ENCODE measurements around the gene ACSL5. TPM values are rescaled to one million over a fixed set of nuclear protein-coding genes. Genes with fewer than 3 reads are reported as not detected.

The ACSL5 gene
- total and polyA plus RNA-seq, 2 of the 4 experiments (the other 2 are of a cell fraction), result 0.87 to 1.3 TPM

- CTCF ChIA-PET, result interaction anchor here (0.6 to 1.1 kb wide), 2 partner anchors 15 to 80 kb away, joined by 3 to 4 read pairs; no protein-coding TSS in a partner anchor
Observed at GRCh38 chr10:112456533-112456932, 82.6 kb downstream of the ACSL5 start.

More at GRCh38 chr10:112456533-112456932, 82.6 kb downstream of the ACSL5 start:
- H2BK15ac ChIP-seq (ENCODE audit: low read depth, low read length), result no peak overlapping the region
- H2AK9ac ChIP-seq (replicated peaks; ENCODE audit: low read depth, low read length, poor library complexity), result no peak overlapping the region
- H2AFZ ChIP-seq (replicated peaks; ENCODE audit: low read length, poor library complexity), result no peak overlapping the region
- H3K27ac ChIP-seq (ENCODE audit: insufficient read depth, low read length), result no peak overlapping the region
- H4K5ac ChIP-seq (ENCODE audit: low read depth, low read length), result no peak overlapping the region
- ATAC-seq (ENCODE audit: low read depth), result no peak
- H3K36me3 ChIP-seq (ENCODE audit: control insufficient read depth, insufficient read depth, low read length), result peaks cover 2% of the 10 kb centered on the region
- no peak overlapping the region for H3K4me3 ChIP-seq (ENCODE audit: insufficient read depth, low read depth, low read length)
- no peak overlapping the region for H3K4me2 ChIP-seq (ENCODE audit: low read depth, low read length)
- no peaks in the 10 kb centered on the region for H4K20me1 ChIP-seq (ENCODE audit: insufficient read depth, low read length)
- no peak overlapping the region for H4K91ac ChIP-seq (ENCODE audit: insufficient read depth, low read depth, low read length)
- 0 out of 2 replicates have a peak, but pooled peaks cover 2% of the 10 kb centered on the region for H3K4me1 ChIP-seq (ENCODE audit: control insufficient read depth, insufficient read depth, low read length)
- H2BK20ac ChIP-seq (ENCODE audit: low read depth, low read length), result no peak overlapping the region
- TF ChIP-seq CEBPB (IDR thresholded peaks at IDR 0.05; ENCODE audit: low read depth, low read length) (no peak), RAD21 (IDR thresholded peaks at IDR 0.05; ENCODE audit: low read length) (no peak), NFE2L2 (IDR thresholded peaks at IDR 0.05; ENCODE audit: low read depth, low read length) (no peak), RCOR1 (IDR thresholded peaks at IDR 0.05; ENCODE audit: insufficient replicate concordance, low read length) (no peak), CTCF (conservative IDR thresholded peaks at IDR 0.05; ENCODE audit: low read depth, low read length) (no peak), CHD1 (IDR thresholded peaks at IDR 0.05; ENCODE audit: low read depth, low read length) (no peak), RFX5 (IDR thresholded peaks at IDR 0.05; ENCODE audit: low read depth, low read length) (no peak), FOS (IDR thresholded peaks at IDR 0.05; ENCODE audit: low read depth, low read length) (no peak), MXI1 (IDR thresholded peaks at IDR 0.05; ENCODE audit: borderline replicate concordance, low read depth, low read length) (no peak), SMC3 (IDR thresholded peaks at IDR 0.05; ENCODE audit: low read depth, low read length) (no peak), USF2 (IDR thresholded peaks at IDR 0.05; ENCODE audit: low read depth, low read length) (no peak), BHLHE40 (IDR thresholded peaks at IDR 0.05; ENCODE audit: low read depth, low read length) (no peak), POLR2A (IDR thresholded peaks at IDR 0.05; ENCODE audit: low read depth, low read length) (no peak), MAZ (IDR thresholded peaks at IDR 0.05; ENCODE audit: borderline replicate concordance, low read depth, low read length) (no peak)
- no peak overlapping the region for H4K8ac ChIP-seq (ENCODE audit: low read depth in 2 of 2, low read length in 2 of 2)
- no peak overlapping the region for H3K14ac ChIP-seq (replicated peaks; ENCODE audit: low read depth, low read length)
- no peak overlapping the region for H2BK120ac ChIP-seq (ENCODE audit: low read depth, low read length)
- no peak for DNase-seq
- WGBS, 2 experiments (ENCODE audit: extremely low coverage in 2 of 2, insufficient read length in 1 of 2), result no CpG with 5 or more reads among the region's 2 CpGs
- H3K18ac ChIP-seq (ENCODE audit: low read depth, low read length), result no peak overlapping the region
- H2AK5ac ChIP-seq (ENCODE audit: low read depth, low read length), result no peak overlapping the region
- intact Hi-C loops (cut with micrococcal nuclease) (no loop called here), in situ Hi-C loops (cut with MboI; ENCODE audit: low sequenced_read_pairs) (no loop called here), dilution Hi-C loops (cut with HindIII; ENCODE audit: low sequenced_read_pairs, unreplicated experiment) (no loop called here)
- POLR2A ChIA-PET (ENCODE audit: unreplicated experiment), result no interaction called here
- BruUV-seq (replicated peaks), result no TSS peak
- H3K9ac ChIP-seq (ENCODE audit: low read depth, low read length), result no peak overlapping the region
- H3K4ac ChIP-seq (ENCODE audit: low read depth, low read length), result no peak overlapping the region
- no peak overlapping the region for H2BK5ac ChIP-seq (ENCODE audit: low read depth, low read length, poor library complexity, severe bottlenecking)
- H3K23ac ChIP-seq (ENCODE audit: low read depth, low read length), result no peak overlapping the region
- H3K9me3 ChIP-seq (ENCODE audit: control insufficient read depth, insufficient read depth, low read length), result no peaks in the 10 kb centered on the region
- peaks cover 28 to 30% of the 10 kb centered on the region in 2 experiments for H3K79me1 ChIP-seq (ENCODE audit: low read depth in 1 of 2, low read length in 2 of 2)
- no peak overlapping the region for H3K56ac ChIP-seq (ENCODE audit: extremely low read depth, insufficient read depth, low read length)
- H3K9me1 ChIP-seq (ENCODE audit: insufficient read depth, low read length), result peaks cover 3% of the 10 kb centered on the region; the same call in 1 of the 2 replicates
- H3K27me3 ChIP-seq (ENCODE audit: control insufficient read depth, insufficient read depth, low read length), result no peaks in the 10 kb centered on the region

Measured in IMR-90 (cell line).